ENCODE data around the gene POU3F1.
A peak's percentile ranks its signal among the peaks of the same experiment; 100 is the strongest.

The POU3F1 gene

DNA sequence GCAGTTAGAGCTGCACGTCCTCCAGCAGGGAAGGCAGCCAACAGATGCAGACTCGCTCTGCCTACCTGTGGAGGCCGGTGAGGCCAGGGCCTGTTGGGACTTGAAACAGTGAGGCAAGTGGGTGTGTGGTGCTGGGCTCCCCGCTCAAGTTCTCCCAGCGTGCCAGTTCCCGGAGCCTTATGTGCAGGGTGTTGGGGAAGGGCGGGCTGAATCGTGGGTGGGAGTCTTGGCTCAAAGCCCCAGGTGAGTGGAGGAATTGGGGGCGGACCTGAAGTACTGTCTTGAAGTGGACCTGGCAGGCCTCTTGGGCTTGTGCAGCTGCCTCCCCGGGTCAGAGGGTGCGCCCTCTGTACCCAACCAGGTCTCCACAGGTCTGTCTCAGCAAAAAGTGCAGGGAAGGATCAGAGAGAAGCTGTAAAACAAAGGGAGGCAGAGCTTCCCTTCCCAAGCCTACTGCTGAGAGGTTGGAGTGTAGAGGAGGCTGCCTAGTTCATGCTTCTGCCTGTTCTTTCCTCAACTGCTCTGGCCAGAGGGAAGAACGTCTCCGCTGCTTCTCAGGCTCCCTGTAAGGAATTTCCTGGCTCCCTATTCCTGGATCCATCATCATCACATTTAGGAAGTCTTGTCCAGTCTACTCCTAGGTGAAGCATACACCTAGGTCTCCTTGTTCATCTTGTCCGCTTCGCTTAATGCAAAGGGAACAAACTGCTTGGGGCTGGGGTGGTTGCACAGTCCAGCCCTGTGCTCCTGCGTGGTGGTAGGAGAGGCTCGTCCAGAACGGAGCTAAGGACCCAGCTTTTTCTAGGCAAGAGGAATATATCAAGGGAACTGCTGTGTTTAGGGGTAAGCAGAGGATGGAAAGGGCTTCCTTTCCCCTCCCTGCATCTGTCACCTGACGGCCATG, 19.1 kb downstream of the POU3F1 start:
- peak; percentile 91 for DNase-seq

- DNase-seq, result peak; percentile 69
Observed at GRCh38 chr1:38026592-38027200, 19.9 kb downstream of the POU3F1 start.

DNA sequence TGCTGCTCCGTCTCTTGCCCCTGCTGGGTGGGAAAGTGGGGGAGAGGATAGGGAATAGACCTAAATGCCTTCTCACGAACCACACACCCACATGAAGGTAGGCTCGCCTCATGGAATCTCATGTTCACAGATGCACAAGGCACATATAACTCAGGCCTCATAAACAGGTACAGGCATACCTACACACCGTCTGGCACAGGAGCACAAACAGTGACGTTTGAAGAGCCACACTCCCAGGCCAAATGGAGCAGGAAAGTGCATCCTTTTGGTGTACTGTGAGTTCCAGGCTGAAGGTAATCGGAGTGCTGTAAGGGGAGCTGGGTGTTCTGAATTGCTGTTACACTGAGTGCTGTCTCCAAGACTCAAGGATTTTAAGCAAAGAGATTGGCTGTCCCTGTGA, 20.9 kb downstream of the POU3F1 start:
- no peak for DNase-seq

DNA sequence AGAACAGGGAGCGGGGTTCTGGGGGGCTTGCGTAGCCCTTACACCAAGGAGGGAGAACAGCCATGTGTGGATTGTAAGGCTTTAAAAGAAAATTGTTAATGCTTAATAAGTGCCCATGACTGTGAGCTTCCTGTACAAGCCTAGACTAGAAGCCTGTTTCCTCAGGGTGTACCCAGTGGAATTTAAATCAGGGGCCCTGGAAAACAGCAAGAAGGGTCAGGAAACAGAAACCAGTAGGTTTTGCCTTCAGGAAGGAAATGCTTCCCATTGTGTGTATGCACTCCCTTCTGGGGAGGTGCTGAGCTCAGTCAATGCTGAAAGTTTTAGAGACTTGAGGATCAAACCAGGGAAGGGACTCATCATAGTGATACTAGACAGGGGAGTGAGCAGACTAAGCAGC, 21.4 kb downstream of the POU3F1 start:
- no peak for DNase-seq

DNA sequence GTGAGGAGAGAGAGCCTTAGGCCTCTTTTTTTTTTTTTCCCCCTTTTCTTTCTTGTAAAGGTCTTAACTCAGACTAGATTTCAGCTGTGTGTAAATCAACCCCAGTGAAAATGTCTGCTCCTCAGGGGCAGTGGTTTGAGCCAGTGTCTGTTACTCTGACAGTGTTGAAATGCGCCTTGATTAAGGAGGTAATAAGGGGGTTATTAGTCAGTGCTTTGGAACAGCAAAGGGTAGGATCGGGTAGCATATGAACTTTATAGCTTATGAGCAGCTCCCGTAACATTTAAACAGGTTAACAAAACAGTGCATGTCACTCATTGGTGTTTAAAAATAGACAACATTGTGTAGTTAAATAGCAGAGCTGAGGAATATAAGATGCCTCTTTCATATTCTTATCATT, 23.8 kb downstream of the POU3F1 start:
- no peak for DNase-seq

- DNase-seq, result no peak
Observed at GRCh38 chr1:38021969-38022368, 24.6 kb downstream of the POU3F1 start.

GRCh38 chr1:38020396-38020795, 26.2 kb downstream of the POU3F1 start:
- no peak for DNase-seq

DNA sequence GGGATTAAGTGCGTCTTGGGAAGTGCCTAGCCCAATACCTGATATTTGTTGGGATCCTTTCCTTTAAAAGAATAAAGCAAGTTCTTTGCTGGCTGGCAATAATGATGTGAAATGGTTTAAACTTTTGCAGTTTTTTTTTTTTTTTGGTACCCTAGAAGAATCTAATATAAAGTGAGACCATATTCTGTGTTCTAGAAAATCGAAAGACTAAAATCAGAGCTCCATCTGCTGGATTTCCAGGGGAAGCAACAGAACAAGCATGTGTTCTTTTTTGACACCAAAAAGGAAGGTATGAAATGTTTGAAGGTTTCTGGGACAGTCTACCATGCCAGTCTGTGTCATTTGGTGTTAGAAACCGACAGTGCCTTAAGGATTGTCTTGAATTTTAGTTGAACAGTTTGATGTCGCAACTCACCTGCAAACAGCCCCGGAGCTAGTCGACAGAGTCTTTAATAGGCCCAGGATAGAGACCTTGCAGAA, 27.7 kb downstream of the POU3F1 start:
- no peak for DNase-seq

DNA sequence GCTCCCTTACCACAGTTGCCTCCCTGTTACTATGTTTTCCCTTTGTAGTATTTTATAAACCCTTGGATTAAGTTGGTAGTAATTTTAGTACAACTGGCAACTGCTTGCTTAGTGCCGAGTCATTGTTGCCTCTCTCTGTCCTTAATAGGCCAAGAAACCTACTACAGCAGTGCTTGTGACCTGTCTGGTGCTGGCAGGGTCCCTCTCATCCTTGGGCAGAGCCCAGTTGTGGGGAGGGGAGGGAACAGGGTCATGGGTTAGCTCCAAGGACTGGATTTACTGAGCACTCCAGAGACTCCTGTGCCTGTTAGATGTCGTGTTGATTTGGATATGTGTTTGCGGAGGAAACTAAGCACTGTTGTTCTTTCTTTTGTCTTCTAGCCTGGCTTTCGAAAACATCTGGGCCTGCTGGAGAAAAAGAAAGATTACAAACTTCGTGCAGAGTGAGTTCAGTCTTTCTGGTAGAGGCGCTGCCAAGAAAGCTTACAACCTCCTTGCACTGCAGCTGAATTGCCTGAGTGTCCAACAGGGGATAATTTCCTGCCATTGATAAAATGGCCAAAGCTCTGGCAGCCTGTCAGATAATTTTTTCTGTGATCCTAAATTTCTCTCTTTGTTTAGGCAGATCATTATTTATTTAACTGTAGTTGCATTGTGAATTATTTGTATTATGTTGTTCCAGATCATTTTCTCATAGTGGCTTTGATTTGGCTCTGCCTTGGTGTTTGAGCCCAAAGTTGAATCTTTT, 30.4 kb downstream of the POU3F1 start:
- DNase-seq, result no peak

DNA sequence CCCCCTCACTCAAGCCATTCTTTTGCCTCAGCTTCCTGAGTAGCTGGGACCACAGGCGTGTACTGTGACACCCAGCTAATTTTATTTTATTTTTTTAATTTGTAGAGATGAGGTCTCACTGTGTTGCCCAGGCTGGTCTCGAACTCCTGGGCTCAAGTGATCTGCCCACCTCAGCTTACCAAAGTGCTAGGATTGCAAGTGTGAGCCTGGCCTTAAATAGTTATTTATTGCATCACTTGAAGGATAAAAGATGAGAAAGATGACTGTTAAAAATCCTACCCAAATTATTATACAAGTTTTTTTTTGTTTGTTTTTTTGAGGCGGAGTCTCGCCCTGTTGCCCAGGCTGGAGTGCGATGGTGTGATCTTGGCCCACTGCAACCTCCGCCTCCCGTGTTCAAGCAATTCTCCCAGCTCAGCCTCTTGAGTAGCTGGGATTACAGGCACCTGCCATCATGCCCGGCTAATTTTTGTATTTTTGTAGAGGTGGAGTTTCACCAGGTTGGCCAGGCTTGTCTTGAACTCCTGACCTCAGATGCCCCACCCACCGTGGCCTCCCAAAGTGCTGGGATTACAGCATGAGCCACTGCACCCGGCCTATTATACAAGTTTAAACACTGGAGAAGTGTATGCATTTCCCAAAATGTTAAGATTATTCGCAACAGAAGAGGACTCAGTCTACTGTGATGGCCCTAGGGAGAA, 31.7 kb downstream of the POU3F1 start:
- DNase-seq, result no peak

DNA sequence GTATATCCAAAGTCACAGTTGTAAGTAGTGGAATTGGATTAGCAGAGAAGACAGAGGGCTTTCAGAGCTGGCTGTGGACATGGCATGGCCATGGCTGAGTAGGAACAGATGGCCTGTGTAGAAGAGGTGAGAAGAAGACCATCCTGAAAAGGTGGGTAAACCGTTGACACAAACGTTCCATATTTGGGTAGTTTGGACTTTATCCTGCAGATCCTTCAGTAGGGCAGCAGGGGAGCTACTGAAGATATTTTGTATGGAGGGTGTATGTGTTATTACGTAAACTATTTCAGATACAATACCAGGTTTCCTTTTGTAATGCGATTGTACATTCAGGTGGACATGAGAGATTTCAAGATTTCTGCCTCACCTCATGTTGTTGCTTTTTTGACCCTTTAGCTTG, 32.4 kb downstream of the POU3F1 start:
- no peak for DNase-seq

- DNase-seq, result no peak
Observed at GRCh38 chr1:38013227-38013622, 33.4 kb downstream of the POU3F1 start.

- DNase-seq, result peak; percentile 95
Observed at GRCh38 chr1:38012363-38013226, 34.0 kb downstream of the POU3F1 start, which contains the start of gene UTP11. TSS of gene UTP11 (plus strand) at chr1:38012734. CDS start at chr1:38012803, 69 bp downstream.

DNA sequence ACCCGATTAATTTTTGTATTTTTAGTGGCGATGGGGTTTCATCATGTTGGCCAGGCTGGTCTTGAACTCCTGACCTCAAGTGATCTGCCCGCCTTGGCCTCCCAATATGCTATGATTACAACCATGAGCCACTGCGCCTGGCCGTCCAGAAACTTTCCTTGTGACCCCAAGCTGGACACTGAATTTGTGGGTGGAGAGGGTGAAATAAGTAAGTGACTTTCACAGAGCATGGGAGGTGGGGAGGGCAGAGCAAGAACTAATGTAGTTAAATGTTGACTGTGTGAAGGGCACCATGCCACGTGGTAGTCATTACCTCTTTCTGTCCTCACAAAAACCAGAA, 36.8 kb downstream of the POU3F1 start:
- DNase-seq, result no peak

DNA sequence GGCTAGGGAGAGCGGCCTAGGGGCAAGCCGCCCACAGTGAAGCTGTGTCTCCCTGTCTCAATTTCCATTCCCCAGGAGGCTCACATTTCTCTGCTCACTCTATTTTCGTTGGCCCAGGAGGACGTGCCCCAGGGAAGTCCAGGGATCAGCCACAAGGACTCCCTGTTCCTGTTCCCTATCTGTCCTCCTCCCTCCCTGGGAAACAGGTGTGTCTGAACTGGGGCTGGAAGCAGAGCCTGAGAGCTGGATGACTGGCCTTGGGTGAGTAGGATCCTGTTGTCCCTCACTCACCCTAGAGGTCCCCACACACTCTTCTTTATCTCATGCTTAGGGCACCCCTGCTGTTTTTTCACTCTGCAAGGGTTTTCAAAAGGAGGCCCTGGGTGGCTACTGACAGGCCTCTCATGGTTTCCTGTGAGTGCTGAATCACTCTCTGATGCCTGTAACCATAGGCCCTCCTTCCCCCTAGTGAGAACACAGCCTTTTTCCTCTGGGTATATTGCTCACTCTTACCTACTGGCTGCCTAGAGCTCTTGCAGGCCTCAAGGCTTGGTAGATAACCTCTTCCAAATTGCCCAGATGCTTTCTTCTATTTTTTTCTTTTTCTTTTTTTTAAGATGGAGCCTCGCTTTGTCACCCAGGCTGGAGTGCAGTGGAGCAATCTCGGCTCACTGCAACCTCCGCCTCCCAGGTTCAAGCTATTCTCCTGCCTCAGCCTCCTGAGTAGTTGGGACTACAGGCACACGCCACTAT, 37.3 kb downstream of the POU3F1 start:
- no peak for DNase-seq

DNA sequence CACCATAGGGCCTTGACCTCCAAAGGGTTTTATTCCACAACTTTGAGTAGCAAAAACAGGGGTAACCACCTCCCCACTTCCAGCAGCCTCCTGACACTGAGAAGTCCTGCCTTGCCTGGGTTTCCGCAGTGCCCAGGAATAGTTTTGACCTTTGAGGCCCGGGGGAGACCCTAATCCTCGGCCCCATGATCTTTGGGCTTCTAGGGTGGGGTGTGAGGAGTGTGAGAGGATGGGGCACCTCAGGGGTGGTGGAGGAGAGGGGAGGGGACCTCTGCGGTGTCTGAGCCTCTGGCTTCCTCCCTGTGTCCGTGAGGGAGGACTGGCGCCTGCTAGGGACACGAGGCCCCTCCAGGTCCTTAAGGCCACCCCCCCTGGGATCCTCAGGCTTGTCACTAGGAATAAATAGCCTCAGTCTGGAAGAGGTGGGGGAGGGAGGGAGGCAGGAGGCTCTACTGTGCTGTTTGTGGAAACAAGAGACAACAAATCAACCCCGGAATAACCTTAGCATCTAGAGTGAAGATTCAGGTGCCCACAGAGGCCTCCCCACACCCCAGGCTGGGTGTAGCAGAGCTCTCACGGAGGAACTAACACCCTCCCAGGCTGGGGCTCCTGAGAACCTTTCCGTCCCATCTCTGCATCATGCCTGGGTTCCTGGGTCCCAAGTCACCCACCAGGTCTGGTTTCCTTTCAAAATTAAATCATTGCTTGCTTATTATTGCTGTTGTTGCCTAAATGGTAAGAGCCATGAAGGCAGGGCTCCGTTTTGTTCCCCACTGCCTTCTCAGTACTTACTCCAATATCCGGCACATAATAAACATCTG, 40.4 kb downstream of the POU3F1 start:
- DNase-seq, result no peak

GRCh38 chr1:38005195-38006007, 41.2 kb downstream of the POU3F1 start, which contains the start of gene FHL3:
TSS of gene FHL3 (minus strand) at chr1:38005514. CDS start at chr1:37999412, 6,102 bp downstream.
- DNase-seq, result peak; percentile 42

DNA sequence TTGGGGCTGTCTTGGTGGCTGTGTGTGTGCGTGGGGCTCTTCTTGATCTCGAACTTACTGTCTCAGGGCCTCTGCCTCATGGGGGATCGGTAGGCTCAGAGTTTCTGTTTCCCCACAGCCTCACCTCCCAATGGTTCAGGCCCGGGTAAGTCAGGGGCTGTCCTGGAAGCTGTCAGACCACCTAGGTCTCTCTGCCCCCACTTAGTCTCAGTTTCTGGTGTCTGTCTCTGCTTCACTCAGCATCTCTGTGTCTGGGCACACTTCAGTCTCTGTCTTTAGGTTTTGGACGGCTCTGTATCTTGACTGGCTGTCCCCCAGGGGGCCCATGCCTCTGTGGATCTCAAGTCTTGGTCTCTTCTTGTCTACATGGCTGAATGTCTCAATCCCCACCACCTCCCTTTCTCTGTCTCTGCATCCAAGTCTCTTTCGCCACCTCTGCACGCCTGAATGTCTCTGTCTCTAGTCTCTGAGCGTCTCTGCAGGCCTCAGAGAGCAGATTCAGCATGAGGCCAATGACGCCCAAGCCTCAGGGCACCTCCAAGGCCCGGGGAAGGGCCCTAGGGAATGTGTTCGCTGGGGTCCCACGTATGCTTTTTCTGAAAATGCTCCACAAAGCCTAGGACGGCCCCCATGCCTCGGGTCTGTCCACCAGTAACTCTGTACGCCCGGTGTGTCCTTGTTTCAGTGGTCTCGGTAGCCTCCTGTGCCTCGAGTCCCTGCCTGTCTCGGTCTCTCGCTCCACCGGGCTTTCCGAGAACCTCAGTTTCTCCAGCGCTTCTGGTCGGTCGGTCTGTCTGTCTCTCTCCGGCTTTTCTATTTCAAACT, 42.1 kb downstream of the POU3F1 start:
- DNase-seq, result no peak

Measured in NCI-H1105 (cell line).